Hepatocyte (in vitro differentiated cells): ENCODE results near the gene PUSL1. TPM values are rescaled to one million over a fixed set of nuclear protein-coding genes. Genes with fewer than 3 reads are reported as not detected.

ENCODE experiments used
- DNase-seq: peaks from one replicate; pipeline ENCODE4 v3.0.0-alpha.2; 2016; ENCODE audit warnings: low spot score
- H2AFZ ChIP-seq: fragments of 200-600 bp; sonication (generic); 2 replicates; pipeline ENCODE4 v1.6.0; 2016; ENCODE audit warnings: antibody characterized with exemption, mild to moderate bottlenecking
- H3K27ac ChIP-seq: fragments of 200-600 bp; sonication (generic); 2 replicates; pipeline ENCODE4 v1.5.1; 2016; ENCODE audit warnings: mild to moderate bottlenecking
- H3K27me3 ChIP-seq: fragments of 200-600 bp; sonication (generic); 2 replicates; pipeline ENCODE4 v1.6.1; 2016
- H3K36me3 ChIP-seq: fragments of 200-600 bp; sonication (generic); replicated peaks from 2 replicates; pipeline ENCODE4 v1.5.1; 2016; ENCODE audit warnings: low read depth; ENCODE audit not compliant: insufficient read depth
- H3K4me1 ChIP-seq: fragments of 200-600 bp; sonication (generic); 2 replicates; pipeline ENCODE4 v1.5.1; 2016; ENCODE audit warnings: mild to moderate bottlenecking, moderate library complexity; ENCODE audit not compliant: insufficient read depth
- H3K4me2 ChIP-seq: fragments of 200-600 bp; sonication (generic); 2 replicates; pipeline ENCODE4 v1.6.0; 2016
- H3K4me3 ChIP-seq: fragments of 200-600 bp; sonication (generic); 2 replicates; pipeline ENCODE4 v1.5.1; 2016; ENCODE audit warnings: mild to moderate bottlenecking
- H3K79me2 ChIP-seq: fragments of 200-600 bp; sonication (generic); 2 replicates; pipeline ENCODE4 v1.6.0; 2017; ENCODE audit warnings: mild to moderate bottlenecking
- H3K9me2 ChIP-seq: fragments of 200-600 bp; sonication (generic); replicated peaks from 2 replicates; pipeline ENCODE4 v1.6.0; 2017; ENCODE audit warnings: mild to moderate bottlenecking; ENCODE audit not compliant: insufficient read depth
- H3K9me3 ChIP-seq: fragments of 200-600 bp; sonication (generic); 2 replicates; pipeline ENCODE4 v1.5.1; 2016; ENCODE audit warnings: low read depth, mild to moderate bottlenecking
- H4K20me1 ChIP-seq: fragments of 200-600 bp; sonication (generic); 2 replicates; pipeline ENCODE4 v1.6.0; 2016; ENCODE audit warnings: mild to moderate bottlenecking; ENCODE audit not compliant: insufficient read depth, poor library complexity, severe bottlenecking
- CTCF ChIP-seq: fragments of 200-600 bp; sonication (generic); IDR thresholded peaks from 2 replicates; pipeline ENCODE4 v1.5.1; 2016; ENCODE audit warnings: antibody characterized with exemption, mild to moderate bottlenecking; ENCODE audit not compliant: poor library complexity
- EZH2 ChIP-seq: fragments of 200-600 bp; sonication (generic); IDR thresholded peaks from 2 replicates; pipeline ENCODE4 v1.6.1; 2016; ENCODE audit warnings: antibody characterized with exemption, mild to moderate bottlenecking, borderline replicate concordance
- EZH2phosphoT487 ChIP-seq: fragments of 200-600 bp; sonication (generic); IDR thresholded peaks from one replicate; pipeline ENCODE4 v1.6.1; 2018; ENCODE audit warnings: antibody characterized with exemption, mild to moderate bottlenecking, low read depth, moderate library complexity; ENCODE audit not compliant: unreplicated experiment, severe bottlenecking
- WGBS: methylation state at CpG from one replicate; pipeline ENCODE4 v1.1.6; 2016; ENCODE audit warnings: low lambda C conversion rate; ENCODE audit errors: missing lambda C conversion rate; 5-methylcytosine and 5-hydroxymethylcytosine counted together
- polyA plus RNA-seq: library from polyadenylated mRNA; unstranded; fragments of >200 nt; fragmentation: Nextera tagmentation; extraction: Ambion mirVana; gene quantifications from 2 replicates; pipeline ENCODE4 v1.2.1, GENCODE V29; 2016
- total RNA-seq: library from RNA; depleted of rRNA; stranded (reverse); fragments of >200 nt; gene quantifications from 2 replicates; pipeline ENCODE4 v1.2.3, GENCODE V29; 2014

The PUSL1 gene
- total and polyA plus RNA-seq, 2 experiments from 2014 or later, result 27.7 to 37.2 TPM

GRCh38 chr1:1305300-1306069 lies 2.9 kb upstream of the PUSL1 start:
- Histone ChIP-seq H3K9me3 (no peaks in the 10 kb centered on the region), H3K79me2 (peaks cover 63% of the 10 kb centered on the region), H3K36me3 (no peaks in the 10 kb centered on the region), H3K27ac (peak overlapping the region; percentile 93), H3K27me3 (no peaks in the 10 kb centered on the region), H4K20me1 (peaks cover 27% of the 10 kb centered on the region), H3K4me2 (peak overlapping the region; percentile 99), H2AFZ (no peak overlapping the region), H3K4me3 (peak overlapping the region; percentile 29), H3K4me1 (peaks cover 41% of the 10 kb centered on the region), H3K9me2 (no peaks in the 10 kb centered on the region)
- WGBS, result 61% methylated on average over 14 of the region's 25 CpGs
- DNase-seq, result peak; percentile 90
- TF ChIP-seq EZH2, result no peak
- peak; percentile 11 for TF ChIP-seq CTCF

- Histone ChIP-seq H3K9me2 (no peaks in the 10 kb centered on the region), H3K27me3 (no peaks in the 10 kb centered on the region), H3K4me3 (peak overlapping the region; percentile 29), H2AFZ (no peak overlapping the region), H4K20me1 (peaks cover 27% of the 10 kb centered on the region), H3K9me3 (no peaks in the 10 kb centered on the region), H3K79me2 (peaks cover 63% of the 10 kb centered on the region), H3K27ac (peak overlapping the region; percentile 93), H3K4me2 (peak overlapping the region; percentile 99), H3K4me1 (peaks cover 41% of the 10 kb centered on the region), H3K36me3 (no peaks in the 10 kb centered on the region)
- WGBS, result 50% methylated on average over 11 of the region's 11 CpGs
- DNase-seq, result no peak
- TF ChIP-seq EZH2phosphoT487, result no peak
- no peak for TF ChIP-seq CTCF
- TF ChIP-seq EZH2, result no peak
These were observed 2.2 kb upstream of the PUSL1 start for GRCh38 chr1:1306070-1306660.

DNA sequence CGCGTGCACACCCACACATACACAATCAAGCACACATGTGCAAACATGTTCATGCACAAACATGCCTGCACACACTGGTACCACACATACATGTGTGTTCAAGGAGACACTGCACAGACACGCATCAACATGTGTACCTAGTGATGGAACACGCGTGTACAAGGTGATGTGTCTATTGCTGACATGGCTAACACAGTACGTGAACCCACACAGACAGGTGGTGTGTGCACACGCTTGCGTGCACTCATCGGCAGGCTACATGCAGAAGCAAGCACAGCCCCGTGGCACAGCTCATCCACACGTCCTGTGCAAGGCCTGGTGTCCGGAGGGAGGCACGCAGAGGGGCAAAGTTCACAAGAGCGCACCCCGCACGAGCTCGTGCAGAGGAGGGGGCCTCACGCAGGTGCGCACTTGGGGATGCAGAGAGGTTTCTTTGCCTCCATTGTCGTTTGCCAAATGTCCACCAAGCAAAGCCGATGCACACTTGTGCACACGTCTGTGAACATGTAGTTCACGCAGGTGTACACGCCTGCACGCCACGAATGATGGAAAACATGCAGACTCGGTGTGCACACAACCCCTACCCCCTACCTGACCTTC lies 1.6 kb upstream of the PUSL1 start:
- H4K20me1 ChIP-seq, result peaks cover 27% of the 10 kb centered on the region
- H3K9me3 ChIP-seq, result no peaks in the 10 kb centered on the region
- TF ChIP-seq EZH2, result no peak
- no peak for TF ChIP-seq CTCF
- TF ChIP-seq EZH2phosphoT487, result no peak
- H3K4me1 ChIP-seq, result peaks cover 41% of the 10 kb centered on the region
- H3K9me2 ChIP-seq, result no peaks in the 10 kb centered on the region
- no peaks in the 10 kb centered on the region for H3K27me3 ChIP-seq
- DNase-seq, result peak; percentile 49
- H3K79me2 ChIP-seq, result peaks cover 63% of the 10 kb centered on the region
- H2AFZ ChIP-seq, result no peak overlapping the region
- H3K4me2 ChIP-seq, result peak overlapping the region; percentile 99
- 42% methylated on average over 26 of the region's 27 CpGs for WGBS
- H3K27ac ChIP-seq, result peak overlapping the region; percentile 93
- no peaks in the 10 kb centered on the region for H3K36me3 ChIP-seq
- H3K4me3 ChIP-seq, result peak overlapping the region; percentile 70
